ENCODE results near the gene AAR2.

AAR2 gene

GRCh38 chr20:36230019-36230418, 6.3 kb upstream of the AAR2 start:
- Histone ChIP-seq H3K36me3 (ENCODE audit: low read depth) (no peaks in the 10 kb centered on the region), H3K4me1 (ENCODE audit: insufficient read depth, poor library complexity, severe bottlenecking) (no peaks in the 10 kb centered on the region), H3K9me3 (ENCODE audit: severe bottlenecking) (no peaks in the 10 kb centered on the region), H3K4me3 (ENCODE audit: severe bottlenecking) (no peak overlapping the region), H3K27ac (ENCODE audit: poor library complexity, severe bottlenecking) (no peak overlapping the region), H3K27me3 (ENCODE audit: insufficient read depth, poor library complexity, severe bottlenecking) (no peaks in the 10 kb centered on the region)
- TF ChIP-seq CTCF (IDR thresholded peaks at IDR 0.05; ENCODE audit: poor library complexity, severe bottlenecking), result no peak
- ATAC-seq (ENCODE audit: low read depth), result no peak
- DNase-seq (ENCODE audit: low spot score), result no peak

GRCh38 chr20:36231331-36231730, 4.9 kb upstream of the AAR2 start:
- H3K27me3 ChIP-seq (ENCODE audit: insufficient read depth, poor library complexity, severe bottlenecking), result no peaks in the 10 kb centered on the region
- no peak for ATAC-seq (ENCODE audit: low read depth)
- H3K27ac ChIP-seq (ENCODE audit: poor library complexity, severe bottlenecking), result no peak overlapping the region
- peaks cover 4% of the 10 kb centered on the region for H3K4me1 ChIP-seq (ENCODE audit: insufficient read depth, poor library complexity, severe bottlenecking)
- no peaks in the 10 kb centered on the region for H3K9me3 ChIP-seq (ENCODE audit: severe bottlenecking)
- no peak for TF ChIP-seq CTCF (IDR thresholded peaks at IDR 0.05; ENCODE audit: poor library complexity, severe bottlenecking)
- no peak overlapping the region for H3K4me3 ChIP-seq (ENCODE audit: severe bottlenecking)
- DNase-seq (ENCODE audit: low spot score), result peak; percentile 77
- H3K36me3 ChIP-seq (ENCODE audit: low read depth), result no peaks in the 10 kb centered on the region

GRCh38 chr20:36234771-36235320, 1.4 kb upstream of the AAR2 start:
- DNase-seq (ENCODE audit: low spot score), result peak; percentile 50

GRCh38 chr20:36236786-36237121, 476 bp downstream of the AAR2 start:
- TF ChIP-seq CTCF (IDR thresholded peaks at IDR 0.05; ENCODE audit: poor library complexity, severe bottlenecking), result no peak
- peaks cover 38% of the 10 kb centered on the region for H3K36me3 ChIP-seq (ENCODE audit: low read depth)
- H3K4me1 ChIP-seq (ENCODE audit: insufficient read depth, poor library complexity, severe bottlenecking), result peaks cover 19% of the 10 kb centered on the region
- peak overlapping the region; percentile 22 for H3K27ac ChIP-seq (ENCODE audit: poor library complexity, severe bottlenecking)
- ATAC-seq (ENCODE audit: low read depth), result peak; percentile 2; the same call in 2 of the 3 replicates
- H3K27me3 ChIP-seq (ENCODE audit: insufficient read depth, poor library complexity, severe bottlenecking), result no peaks in the 10 kb centered on the region
- DNase-seq (ENCODE audit: low spot score), result no peak
- H3K4me3 ChIP-seq (ENCODE audit: severe bottlenecking), result peak overlapping the region; percentile 77
- no peaks in the 10 kb centered on the region for H3K9me3 ChIP-seq (ENCODE audit: severe bottlenecking)

More at GRCh38 chr20:36234771-36235320, 1.4 kb upstream of the AAR2 start:
- Histone ChIP-seq H3K36me3 (ENCODE audit: low read depth) (peaks cover 19% of the 10 kb centered on the region), H3K9me3 (ENCODE audit: severe bottlenecking) (no peaks in the 10 kb centered on the region), H3K27me3 (ENCODE audit: insufficient read depth, poor library complexity, severe bottlenecking) (no peaks in the 10 kb centered on the region), H3K4me3 (ENCODE audit: severe bottlenecking) (no peak overlapping the region), H3K27ac (ENCODE audit: poor library complexity, severe bottlenecking) (no peak overlapping the region), H3K4me1 (ENCODE audit: insufficient read depth, poor library complexity, severe bottlenecking) (peaks cover 19% of the 10 kb centered on the region)
- no peak for ATAC-seq (ENCODE audit: low read depth)
- TF ChIP-seq CTCF (IDR thresholded peaks at IDR 0.05; ENCODE audit: poor library complexity, severe bottlenecking), result no peak

- no peak for ATAC-seq (ENCODE audit: low read depth)
- no peak for DNase-seq (ENCODE audit: low spot score)
- no peak for TF ChIP-seq CTCF (IDR thresholded peaks at IDR 0.05; ENCODE audit: poor library complexity, severe bottlenecking)
- Histone ChIP-seq H3K4me3 (ENCODE audit: severe bottlenecking) (peak overlapping the region; percentile 77), H3K4me1 (ENCODE audit: insufficient read depth, poor library complexity, severe bottlenecking) (peaks cover 19% of the 10 kb centered on the region), H3K36me3 (ENCODE audit: low read depth) (peaks cover 45% of the 10 kb centered on the region), H3K27me3 (ENCODE audit: insufficient read depth, poor library complexity, severe bottlenecking) (no peaks in the 10 kb centered on the region), H3K9me3 (ENCODE audit: severe bottlenecking) (no peaks in the 10 kb centered on the region), H3K27ac (ENCODE audit: poor library complexity, severe bottlenecking) (no peak overlapping the region)
These were observed 1.2 kb downstream of the AAR2 start for GRCh38 chr20:36237477-36237876.
